NK-92 (cell line): ENCODE measurements around the gene CHPF.

Source experiments
- DNase-seq: peaks from one replicate; lab custom pipeline; 2025; ENCODE audit not compliant: unreplicated experiment; lab: John Stamatoyannopoulos, UW

CHPF gene

GRCh38 chr2:219567791-219568361 lies 24.3 kb upstream of the CHPF start:
- no peak for DNase-seq

DNA sequence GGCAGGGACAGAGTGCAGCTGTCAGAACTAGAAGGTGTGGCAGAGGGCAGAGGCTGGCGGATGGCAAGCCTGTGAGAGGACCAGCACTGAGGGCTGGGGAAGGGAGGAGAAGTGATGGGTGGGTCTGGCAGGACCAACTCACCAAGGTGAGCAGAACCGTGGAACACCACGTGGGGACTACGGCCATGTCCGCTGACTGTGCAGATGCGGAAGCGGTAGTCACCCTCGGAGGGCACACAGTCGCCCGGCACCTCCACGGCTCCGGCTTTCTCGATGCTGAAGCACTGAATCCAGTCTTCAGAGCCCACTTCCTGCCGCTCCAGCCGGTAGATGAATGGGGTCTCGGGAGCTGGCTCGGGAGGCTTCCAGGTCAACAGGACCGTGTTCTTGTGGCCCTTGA lies 23.5 kb upstream of the CHPF start:
- DNase-seq: no peak

GRCh38 chr2:219566640-219567039 lies 23.0 kb upstream of the CHPF start:
- DNase-seq: no peak

- no peak for DNase-seq
Observed at GRCh38 chr2:219565130-219566080, 21.8 kb upstream of the CHPF start.

GRCh38 chr2:219563271-219563928 lies 19.8 kb upstream of the CHPF start:
- no peak for DNase-seq

GRCh38 chr2:219562049-219563020 lies 18.7 kb upstream of the CHPF start:
- no peak for DNase-seq

DNA sequence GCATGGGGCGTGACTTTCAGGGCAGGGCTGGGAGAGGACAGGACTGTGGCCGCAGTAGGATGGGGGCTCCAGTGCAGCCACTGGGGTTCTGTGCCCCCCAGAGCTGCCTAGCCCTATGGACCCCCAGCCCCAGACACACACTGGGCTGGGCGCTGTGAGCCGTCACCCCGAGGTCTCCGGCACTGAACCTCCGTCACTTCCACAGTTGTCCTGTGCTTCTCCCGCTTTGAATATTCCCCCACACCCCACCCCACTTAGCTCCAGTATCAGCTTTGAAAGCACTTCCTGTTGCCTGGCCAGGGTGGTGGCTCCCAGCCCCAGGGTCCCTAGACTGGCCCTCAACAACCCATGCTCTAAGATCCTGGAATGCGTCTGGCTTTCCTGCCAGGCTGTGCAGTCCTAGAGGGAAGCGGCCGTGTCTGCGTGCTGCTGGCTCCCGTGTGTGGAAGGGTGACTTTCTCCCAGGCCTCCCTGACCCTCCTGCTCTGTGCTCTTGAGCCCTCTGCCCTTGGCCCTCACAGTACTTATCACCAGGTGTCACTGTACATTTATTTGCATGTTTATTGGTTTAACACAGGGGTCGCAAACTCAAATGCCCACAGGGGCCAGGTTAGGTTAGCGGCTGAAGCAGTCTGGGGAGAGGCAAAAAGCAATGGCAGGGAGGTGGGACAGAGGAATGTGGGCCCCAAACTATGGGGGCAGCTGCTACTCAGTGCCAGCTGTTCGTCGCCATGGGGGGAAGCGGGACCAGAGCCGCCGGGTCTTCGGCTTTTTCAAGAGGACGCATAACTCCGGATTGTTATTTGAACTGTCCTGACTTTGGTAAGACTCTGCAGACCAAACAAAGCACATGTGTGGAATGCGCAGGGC lies 17.8 kb upstream of the CHPF start:
- DNase-seq: no peak

DNA sequence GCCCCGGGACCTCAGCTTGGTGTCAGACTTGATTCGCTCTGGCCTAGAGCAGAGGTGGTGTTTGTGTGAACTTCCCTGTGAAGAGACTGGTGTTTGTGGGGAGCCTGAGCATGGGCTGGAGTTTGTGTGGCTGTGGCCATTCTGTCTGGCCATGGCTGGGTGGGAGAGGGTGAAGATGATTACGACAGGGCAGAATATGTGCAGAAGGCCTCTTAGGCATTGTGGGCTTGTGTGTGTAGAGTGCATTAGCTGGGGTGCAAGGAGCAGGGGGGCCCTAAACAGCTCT lies 17.2 kb upstream of the CHPF start:
- DNase-seq: no peak

- DNase-seq: no peak
Observed at GRCh38 chr2:219560037-219560892, 16.7 kb upstream of the CHPF start.

- DNase-seq: no peak
Observed at GRCh38 chr2:219559156-219559915, 15.7 kb upstream of the CHPF start.

- no peak for DNase-seq
Observed at GRCh38 chr2:219557791-219558785, 14.5 kb upstream of the CHPF start.

GRCh38 chr2:219557320-219557719 lies 13.7 kb upstream of the CHPF start:
- no peak for DNase-seq

DNA sequence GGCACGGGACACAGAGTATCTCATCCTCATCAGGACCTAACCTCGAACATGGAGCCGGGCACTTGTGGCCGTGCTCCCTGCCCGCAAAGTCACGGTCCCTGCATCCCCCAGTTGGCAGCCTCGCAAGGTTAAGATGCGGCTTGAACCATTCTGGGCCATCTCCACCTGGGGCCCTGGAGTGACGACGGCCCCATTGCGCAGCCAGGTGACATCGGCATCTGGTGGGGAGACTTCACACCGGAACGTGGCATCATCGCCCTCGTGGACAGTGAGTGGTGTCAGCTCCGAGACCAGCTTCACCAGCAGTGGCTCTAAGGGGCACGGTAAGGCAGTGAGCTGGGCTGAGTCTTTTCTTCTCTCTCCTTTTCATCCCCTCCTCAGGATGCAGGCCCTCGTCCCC lies 12.8 kb upstream of the CHPF start:
- DNase-seq: no peak

- DNase-seq: no peak
Observed at GRCh38 chr2:219555956-219556355, 12.3 kb upstream of the CHPF start.

DNA sequence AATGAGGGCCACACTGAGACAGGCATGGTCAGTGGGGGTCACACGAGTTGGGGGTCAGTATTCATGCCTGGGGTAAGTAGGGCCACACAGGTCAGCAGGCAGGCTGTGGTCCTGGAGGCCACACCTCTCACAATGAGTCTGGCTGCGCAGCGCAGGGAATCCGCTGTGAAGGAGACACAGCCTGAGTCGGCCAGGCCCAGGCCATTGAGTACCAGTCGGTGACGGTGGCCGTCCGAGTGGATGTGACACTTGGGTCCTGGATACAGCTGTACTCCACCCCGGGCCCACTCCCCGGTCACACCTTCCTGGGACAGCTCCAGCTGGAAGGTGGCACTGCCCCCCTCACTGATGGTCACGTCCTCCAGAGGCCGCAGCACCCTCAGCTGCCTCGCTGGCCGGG lies 10.7 kb upstream of the CHPF start:
- DNase-seq: no peak

- no peak for DNase-seq
Observed at GRCh38 chr2:219553463-219553963, 9.9 kb upstream of the CHPF start.

- no peak for DNase-seq
Observed at GRCh38 chr2:219553168-219553417, 9.5 kb upstream of the CHPF start.
